ENCODE results near the gene PSAT1. TPM values are rescaled to one million over a fixed set of nuclear protein-coding genes. Genes with fewer than 3 reads are reported as not detected.

The PSAT1 gene
- total and polyA plus RNA-seq, 2 of the 8 experiments (the other 6 are each of a cell fraction or from before 2014, with no cell fraction given) = 204 to 341 TPM

DNA sequence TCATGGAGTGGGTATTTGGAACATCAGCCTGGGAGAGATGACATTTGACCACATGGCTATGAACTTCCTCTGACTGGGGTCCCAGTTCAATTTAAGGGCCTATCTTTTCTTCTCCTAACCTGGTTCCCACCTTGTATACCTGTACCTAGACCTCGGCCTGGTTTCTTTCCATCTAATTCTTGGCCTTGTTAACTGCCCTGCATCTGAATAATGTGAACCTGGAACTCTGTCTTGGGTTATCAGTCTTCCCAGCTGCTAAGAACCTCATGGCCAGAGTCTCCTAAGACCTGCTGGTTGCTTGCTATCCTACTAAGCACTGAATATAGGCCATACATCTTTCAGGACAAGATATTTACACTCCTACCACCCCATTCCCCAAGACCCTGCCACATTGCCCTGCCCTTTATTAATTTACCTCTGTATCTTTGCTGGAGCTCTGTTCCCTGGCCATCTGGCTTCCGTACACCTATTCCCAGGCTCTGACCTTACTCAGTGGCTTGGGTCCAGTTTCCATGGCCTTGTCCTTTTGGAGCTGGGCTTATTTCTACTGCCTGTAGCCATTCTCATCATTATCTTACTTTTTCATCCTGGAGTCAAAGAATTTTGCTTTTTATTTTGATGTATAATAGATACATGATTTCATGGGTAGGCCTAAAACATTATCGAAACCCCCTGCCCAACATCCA is 6.6 kb downstream of the PSAT1 start (continued):
- TF ChIP-seq GTF2F1 (IDR thresholded peaks at IDR 0.05; ENCODE audit: borderline replicate concordance, low read depth, low read length) = no peak
- no peak for TF ChIP-seq EZH2 (IDR thresholded peaks at IDR 0.05; ENCODE audit: low read depth, low read length, severe bottlenecking)
- no peak for TF ChIP-seq SRF (IDR thresholded peaks at IDR 0.05; ENCODE audit: low read depth, low read length)
- TF ChIP-seq JUND (IDR thresholded peaks at IDR 0.05; ENCODE audit: low read length) = no peak
- no peak for TF ChIP-seq CTBP2 (IDR thresholded peaks at IDR 0.05; ENCODE audit: borderline replicate concordance, insufficient read depth, insufficient read length, low read length)

Data from H1 (cell line).